HCT116 (cell line): ENCODE data around the gene ANOS1. TPM values are rescaled to one million over a fixed set of nuclear protein-coding genes. Genes with fewer than 3 reads are reported as not detected.

Experiments used
- ATAC-seq: fragments of 200-7000 bp; cut with Tn5 transposase; 2 replicates; pipeline ENCODE4 v1.9.1; 2020; ENCODE audit warnings: mild to moderate bottlenecking, moderate library complexity
- BruUV-seq: library from RNA; stranded (reverse); fragments of 400-500 nt; replicated peaks from 2 replicates; lab custom pipeline; 2021; lab: Mats Ljungman, UMichigan
- CTCF ChIA-PET: fragments of 300-600 bp; sonication (Branson Sonifier 250); formaldehyde crosslinking; loops from one replicate; lab custom pipeline; 2021; ENCODE audit warnings: antibody characterized with exemption; lab: Charles Lee
- POLR2A ChIA-PET: fragments of 300-600, 350-600 bp; sonication (Branson Sonifier 250); formaldehyde crosslinking; loops from one replicate; lab custom pipeline; 2021; ENCODE audit warnings: antibody characterized with exemption; lab: Charles Lee
- RAD21 ChIA-PET, 2 experiments: fragments of 300-600 bp; sonication (Branson Sonifier 250); formaldehyde crosslinking; loops; one replicate each; lab custom pipeline; 2023; ENCODE audit warnings: low total read pairs in 2 of 2; ENCODE audit not compliant: uncharacterized antibody in 2 of 2, unreplicated experiment in 2 of 2, low non-redundant PET in 1 of 2; lab: Charles Lee
- DNase-seq: peaks from one replicate; pipeline ENCODE4 v3.0.0-alpha.2; 2010; ENCODE audit warnings: low read depth, low spot score
- H2AFZ ChIP-seq: fragments of 200-600 bp; shearing (Covaris generic), sonication (generic); 2 replicates; pipeline ENCODE4 v1.6.1; 2017; ENCODE audit warnings: low read depth, mixed run types, mixed read lengths, antibody characterized with exemption, low read length; ENCODE audit not compliant: poor library complexity, severe bottlenecking
- H3K27ac ChIP-seq: 2 replicates; pipeline ENCODE4 v1.5.1; 2012; ENCODE audit warnings: low read depth, low read length
- H3K27me3 ChIP-seq: fragments of 200-600 bp; sonication (generic); 2 replicates; pipeline ENCODE4 v1.6.1; 2016; ENCODE audit warnings: mixed run types, low read length, mixed read lengths; ENCODE audit not compliant: insufficient read depth
- H3K36me3 ChIP-seq, 2 experiments: fragments of 200-500 bp in 1 of 2; fragments of 200-600 bp in 1 of 2; sonication (Bioruptor generic) in 1 of 2; sonication (generic) in 1 of 2; 2 replicates each; pipeline versions ENCODE4 v1.5.1 to v1.6.1; 2014 to 2016; ENCODE audit warnings: low read length in 2 of 2, inconsistent platforms in 1 of 2, mixed read lengths in 1 of 2, mixed run types in 1 of 2; ENCODE audit not compliant: insufficient read depth in 2 of 2, control insufficient read depth in 1 of 2
- H3K4me1 ChIP-seq, 2 experiments: fragments of 200-600 bp in 1 of 2; sonication (generic) in 1 of 2; 2 replicates each; pipeline versions ENCODE4 v1.5.1 to v1.6.1; 2012 to 2017; ENCODE audit warnings: low read length in 2 of 2, inconsistent platforms in 1 of 2, mild to moderate bottlenecking in 1 of 2, mixed read lengths in 1 of 2, mixed run types in 1 of 2, moderate library complexity in 1 of 2; ENCODE audit not compliant: insufficient read depth in 2 of 2, control insufficient read depth in 1 of 2
- H3K4me2 ChIP-seq: fragments of 200-600 bp; sonication (generic); 2 replicates; pipeline ENCODE4 v1.6.1; 2017; ENCODE audit warnings: mixed run types, low read length, mixed read lengths
- H3K4me3 ChIP-seq, 2 experiments: fragments of 200-600 bp in 1 of 2; sonication (generic) in 1 of 2; replicated peaks in 1 of 2; 2 replicates each; pipeline ENCODE4 v1.5.1; 2011 to 2016; ENCODE audit warnings: low read length in 2 of 2, control low read depth in 1 of 2, low read depth in 1 of 2, mild to moderate bottlenecking in 1 of 2, mixed read lengths in 1 of 2, mixed run types in 1 of 2
- H3K79me2 ChIP-seq: fragments of 200-600 bp; sonication (generic); 2 replicates; pipeline ENCODE4 v1.6.1; 2017; ENCODE audit warnings: mild to moderate bottlenecking, mixed run types, low read length, moderate library complexity, mixed read lengths; ENCODE audit not compliant: insufficient read depth
- H3K9ac ChIP-seq: fragments of 200-600 bp; sonication (generic); 2 replicates; pipeline ENCODE4 v1.6.1; 2016; ENCODE audit warnings: low read length, mixed read lengths
- H3K9me2 ChIP-seq: fragments of 200-600 bp; sonication (generic), shearing (Covaris generic); 2 replicates; pipeline ENCODE4 v1.6.1; 2017; ENCODE audit warnings: mixed run types, mild to moderate bottlenecking, moderate library complexity; ENCODE audit not compliant: insufficient read depth
- H3K9me3 ChIP-seq, 2 experiments: fragments of 200-500 bp in 1 of 2; fragments of 200-600 bp in 1 of 2; sonication (Bioruptor generic) in 1 of 2; sonication (generic) in 1 of 2; 2 replicates each; pipeline ENCODE4 v1.6.1; 2014 to 2017; ENCODE audit warnings: low read length in 2 of 2, mixed read lengths in 2 of 2, inconsistent platforms in 1 of 2, low read depth in 1 of 2, mild to moderate bottlenecking in 1 of 2, mixed run types in 1 of 2, moderate library complexity in 1 of 2; ENCODE audit not compliant: control insufficient read depth in 1 of 2, insufficient read depth in 1 of 2
- H4K20me1 ChIP-seq: fragments of 200-600 bp; sonication (generic), shearing (Covaris generic); 2 replicates; pipeline ENCODE4 v1.6.1; 2017; ENCODE audit warnings: mixed run types, mild to moderate bottlenecking, moderate library complexity; ENCODE audit not compliant: insufficient read depth
- CBX3 ChIP-seq: IDR thresholded peaks from 2 replicates; pipeline ENCODE4 v1.6.1; 2012; ENCODE audit warnings: low read depth
- ELF1 ChIP-seq: IDR thresholded peaks from 2 replicates; pipeline ENCODE4 v1.6.1; 2012; ENCODE audit warnings: low read depth, borderline replicate concordance
- RAD21 ChIP-seq: IDR thresholded peaks from 2 replicates; pipeline ENCODE4 v1.6.1; 2012; ENCODE audit warnings: low read depth, mild to moderate bottlenecking
- SRF ChIP-seq: IDR thresholded peaks from 2 replicates; pipeline ENCODE4 v1.6.1; 2012; ENCODE audit warnings: low read depth
- YY1 ChIP-seq: IDR thresholded peaks from 2 replicates; pipeline ENCODE4 v1.6.1; 2011; ENCODE audit warnings: low read length, low read depth, moderate library complexity, mild to moderate bottlenecking; ENCODE audit not compliant: insufficient replicate concordance; ENCODE audit errors: extremely low read depth
- intact Hi-C: fragments of 100-400 bp; cut with micrococcal nuclease; formaldehyde crosslinking; loops from 2 replicates; pipeline ENCODE4 v1.10.0; 2022
- total RNA-seq: library from RNA; stranded (reverse); gene quantifications from one replicate; pipeline ENCODE4 v1.2.1, GENCODE V29; 2021; ENCODE audit not compliant: unreplicated experiment
- TF ChIP-seq, protein P1 (sequence below): IDR thresholded peaks from 2 replicates; pipeline ENCODE4 v1.6.1; 2012
- TF ChIP-seq, protein P2 (sequence below): IDR thresholded peaks from 2 replicates; pipeline ENCODE4 v1.6.1; 2011; ENCODE audit warnings: mild to moderate bottlenecking, low read length, moderate library complexity; ENCODE audit not compliant: insufficient replicate concordance; ENCODE audit errors: extremely low read depth
- TF ChIP-seq, protein P3 (sequence below): IDR thresholded peaks from 2 replicates; pipeline ENCODE4 v1.6.1; 2012; ENCODE audit warnings: low read depth

The ANOS1 gene
- total RNA-seq, 1 experiment from 2014 or later: 0.12 TPM

DNA sequence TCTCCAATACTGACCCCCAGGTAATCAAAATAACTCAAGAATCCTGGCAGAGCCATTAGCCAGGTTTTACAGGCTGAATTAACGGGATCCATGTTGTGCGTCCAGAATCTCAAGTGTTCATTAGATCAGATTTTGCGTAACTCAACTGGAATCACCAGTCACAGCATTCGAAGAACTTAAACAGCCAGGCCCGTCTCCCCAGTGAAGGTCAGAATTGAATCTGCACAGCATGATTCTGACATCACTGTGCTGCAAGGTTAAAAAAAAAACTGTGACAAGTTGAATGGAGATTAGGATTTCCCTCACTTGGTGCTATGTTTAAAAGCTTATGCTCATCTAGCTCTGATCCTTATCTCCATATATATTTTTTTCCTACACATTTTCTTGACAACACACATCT lies 96.1 kb downstream of the ANOS1 start:
- TF ChIP-seq, protein P1, sequence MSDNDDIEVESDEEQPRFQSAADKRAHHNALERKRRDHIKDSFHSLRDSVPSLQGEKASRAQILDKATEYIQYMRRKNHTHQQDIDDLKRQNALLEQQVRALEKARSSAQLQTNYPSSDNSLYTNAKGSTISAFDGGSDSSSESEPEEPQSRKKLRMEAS: no peak
- TF ChIP-seq YY1 (no peak), ELF1 (no peak), CBX3 (no peak), SRF (no peak), RAD21 (no peak)
- TF ChIP-seq, protein P2, sequence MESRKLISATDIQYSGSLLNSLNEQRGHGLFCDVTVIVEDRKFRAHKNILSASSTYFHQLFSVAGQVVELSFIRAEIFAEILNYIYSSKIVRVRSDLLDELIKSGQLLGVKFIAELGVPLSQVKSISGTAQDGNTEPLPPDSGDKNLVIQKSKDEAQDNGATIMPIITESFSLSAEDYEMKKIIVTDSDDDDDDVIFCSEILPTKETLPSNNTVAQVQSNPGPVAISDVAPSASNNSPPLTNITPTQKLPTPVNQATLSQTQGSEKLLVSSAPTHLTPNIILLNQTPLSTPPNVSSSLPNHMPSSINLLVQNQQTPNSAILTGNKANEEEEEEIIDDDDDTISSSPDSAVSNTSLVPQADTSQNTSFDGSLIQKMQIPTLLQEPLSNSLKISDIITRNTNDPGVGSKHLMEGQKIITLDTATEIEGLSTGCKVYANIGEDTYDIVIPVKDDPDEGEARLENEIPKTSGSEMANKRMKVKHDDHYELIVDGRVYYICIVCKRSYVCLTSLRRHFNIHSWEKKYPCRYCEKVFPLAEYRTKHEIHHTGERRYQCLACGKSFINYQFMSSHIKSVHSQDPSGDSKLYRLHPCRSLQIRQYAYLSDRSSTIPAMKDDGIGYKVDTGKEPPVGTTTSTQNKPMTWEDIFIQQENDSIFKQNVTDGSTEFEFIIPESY: no peak
- TF ChIP-seq, protein P3, sequence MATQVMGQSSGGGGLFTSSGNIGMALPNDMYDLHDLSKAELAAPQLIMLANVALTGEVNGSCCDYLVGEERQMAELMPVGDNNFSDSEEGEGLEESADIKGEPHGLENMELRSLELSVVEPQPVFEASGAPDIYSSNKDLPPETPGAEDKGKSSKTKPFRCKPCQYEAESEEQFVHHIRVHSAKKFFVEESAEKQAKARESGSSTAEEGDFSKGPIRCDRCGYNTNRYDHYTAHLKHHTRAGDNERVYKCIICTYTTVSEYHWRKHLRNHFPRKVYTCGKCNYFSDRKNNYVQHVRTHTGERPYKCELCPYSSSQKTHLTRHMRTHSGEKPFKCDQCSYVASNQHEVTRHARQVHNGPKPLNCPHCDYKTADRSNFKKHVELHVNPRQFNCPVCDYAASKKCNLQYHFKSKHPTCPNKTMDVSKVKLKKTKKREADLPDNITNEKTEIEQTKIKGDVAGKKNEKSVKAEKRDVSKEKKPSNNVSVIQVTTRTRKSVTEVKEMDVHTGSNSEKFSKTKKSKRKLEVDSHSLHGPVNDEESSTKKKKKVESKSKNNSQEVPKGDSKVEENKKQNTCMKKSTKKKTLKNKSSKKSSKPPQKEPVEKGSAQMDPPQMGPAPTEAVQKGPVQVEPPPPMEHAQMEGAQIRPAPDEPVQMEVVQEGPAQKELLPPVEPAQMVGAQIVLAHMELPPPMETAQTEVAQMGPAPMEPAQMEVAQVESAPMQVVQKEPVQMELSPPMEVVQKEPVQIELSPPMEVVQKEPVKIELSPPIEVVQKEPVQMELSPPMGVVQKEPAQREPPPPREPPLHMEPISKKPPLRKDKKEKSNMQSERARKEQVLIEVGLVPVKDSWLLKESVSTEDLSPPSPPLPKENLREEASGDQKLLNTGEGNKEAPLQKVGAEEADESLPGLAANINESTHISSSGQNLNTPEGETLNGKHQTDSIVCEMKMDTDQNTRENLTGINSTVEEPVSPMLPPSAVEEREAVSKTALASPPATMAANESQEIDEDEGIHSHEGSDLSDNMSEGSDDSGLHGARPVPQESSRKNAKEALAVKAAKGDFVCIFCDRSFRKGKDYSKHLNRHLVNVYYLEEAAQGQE: no peak
- ChIA-PET CTCF (no interaction called here), RAD21 (no interaction called here), POLR2A (no interaction called here)
- DNase-seq: no peak
- intact Hi-C loops: no loop called here
- H3K9me3 ChIP-seq: no peaks in the 10 kb centered on the region
- no peaks in the 10 kb centered on the region for H3K27me3 ChIP-seq
- H2AFZ ChIP-seq: no peak overlapping the region
- no TSS peak for BruUV-seq
- no peak for ATAC-seq
- no peak overlapping the region for H3K4me2 ChIP-seq
- H4K20me1 ChIP-seq: no peaks in the 10 kb centered on the region
- H3K9me2 ChIP-seq: no peaks in the 10 kb centered on the region
- no peak overlapping the region for H3K4me3 ChIP-seq
- H3K36me3 ChIP-seq: no peaks in the 10 kb centered on the region
- H3K9ac ChIP-seq: no peak overlapping the region
- no peaks in the 10 kb centered on the region for H3K4me1 ChIP-seq
- H3K27ac ChIP-seq: no peak overlapping the region
- H3K79me2 ChIP-seq: no peaks in the 10 kb centered on the region
